HEK293 (cell line): ENCODE measurements around the gene TPM1.

Experiments
- CTCF ChIP-seq: fragments of 450-650 bp; formaldehyde crosslinking; IDR thresholded peaks from 2 replicates; pipeline ENCODE4 v1.5.1; 2016; ENCODE audit warnings: missing biosample characterization, missing genetic modification characterization
- GFI1B ChIP-seq: fragments of 450-650 bp; formaldehyde crosslinking; IDR thresholded peaks from 2 replicates; pipeline ENCODE4 v1.5.1; 2016; ENCODE audit warnings: missing biosample characterization, missing genetic modification characterization
- IKZF3 ChIP-seq: fragments of 450-650 bp; IDR thresholded peaks from 2 replicates; pipeline ENCODE4 v1.5.0; 2018; ENCODE audit warnings: missing biosample characterization, mild to moderate bottlenecking, missing genetic modification characterization, moderate library complexity
- PBX3 ChIP-seq: sonication (generic); formaldehyde crosslinking; IDR thresholded peaks from 2 replicates; pipeline ENCODE4 v1.8.1; 2022; ENCODE audit warnings: mild to moderate bottlenecking, moderate library complexity, missing genetic modification reagents
- PRDM10 ChIP-seq: fragments of 450-650 bp; formaldehyde crosslinking; IDR thresholded peaks from 2 replicates; pipeline ENCODE4 v1.5.1; 2016; ENCODE audit warnings: missing biosample characterization, missing genetic modification characterization
- ZBTB1 ChIP-seq: fragments of 450-650 bp; formaldehyde crosslinking; IDR thresholded peaks from 2 replicates; pipeline ENCODE4 v1.5.1; 2016; ENCODE audit warnings: missing biosample characterization, missing genetic modification characterization
- ZBTB17 ChIP-seq: fragments of 450-650 bp; formaldehyde crosslinking; IDR thresholded peaks from 2 replicates; pipeline ENCODE4 v1.5.1; 2016; ENCODE audit warnings: missing biosample characterization, missing genetic modification characterization
- ZBTB26 ChIP-seq: fragments of 450-650 bp; formaldehyde crosslinking; optimal IDR thresholded peaks from 2 replicates; pipeline ENCODE3; 2016; ENCODE audit warnings: missing biosample characterization, mild to moderate bottlenecking, missing genetic modification characterization
- ZBTB49 ChIP-seq: fragments of 450-650 bp; formaldehyde crosslinking; IDR thresholded peaks from 2 replicates; pipeline ENCODE4 v1.5.1; 2016; ENCODE audit warnings: missing biosample characterization, missing genetic modification characterization, low read depth
- ZIC2 ChIP-seq: fragments of 450-650 bp; formaldehyde crosslinking; IDR thresholded peaks from 2 replicates; pipeline ENCODE4 v1.5.1; 2016; ENCODE audit warnings: missing biosample characterization, missing genetic modification characterization
- ZNF221 ChIP-seq: fragments of 450-650 bp; formaldehyde crosslinking; IDR thresholded peaks from 2 replicates; pipeline ENCODE4 v1.5.1; 2017; ENCODE audit warnings: missing biosample characterization, missing genetic modification characterization, borderline replicate concordance
- ZNF324 ChIP-seq: fragments of 450-650 bp; formaldehyde crosslinking; IDR thresholded peaks from 2 replicates; pipeline ENCODE4 v1.5.1; 2016; ENCODE audit warnings: missing biosample characterization, missing genetic modification characterization
- ZNF341 ChIP-seq: fragments of 450-650 bp; formaldehyde crosslinking; IDR thresholded peaks from 2 replicates; pipeline ENCODE4; 2016; ENCODE audit warnings: low read depth, missing biosample characterization, missing genetic modification characterization
- ZNF362 ChIP-seq: fragments of 450-650 bp; formaldehyde crosslinking; IDR thresholded peaks from 2 replicates; pipeline ENCODE4 v1.5.1; 2016; ENCODE audit warnings: missing biosample characterization, missing genetic modification characterization
- ZNF433 ChIP-seq: fragments of 450-650 bp; formaldehyde crosslinking; IDR thresholded peaks from 2 replicates; pipeline ENCODE4 v1.5.1; 2016; ENCODE audit warnings: missing biosample characterization, missing genetic modification characterization, low read depth
- ZNF473 ChIP-seq: fragments of 450-650 bp; formaldehyde crosslinking; IDR thresholded peaks from 2 replicates; pipeline ENCODE4 v1.5.1; 2017; ENCODE audit warnings: missing biosample characterization, missing genetic modification characterization
- ZNF488 ChIP-seq: fragments of 450-650 bp; formaldehyde crosslinking; IDR thresholded peaks from 2 replicates; pipeline ENCODE4 v1.5.1; 2016; ENCODE audit warnings: missing biosample characterization, missing genetic modification characterization
- ZNF513 ChIP-seq: fragments of 450-650 bp; IDR thresholded peaks from 2 replicates; pipeline ENCODE4 v1.5.1; 2018; ENCODE audit warnings: missing biosample characterization, missing genetic modification characterization
- ZNF549 ChIP-seq: fragments of 450-650 bp; IDR thresholded peaks from 2 replicates; pipeline ENCODE4 v1.5.1; 2018; ENCODE audit warnings: missing biosample characterization, missing genetic modification characterization, mild to moderate bottlenecking, inconsistent platforms, moderate library complexity
- ZNF660 ChIP-seq: fragments of 450-650 bp; IDR thresholded peaks from 2 replicates; pipeline ENCODE4 v1.5.1; 2018; ENCODE audit warnings: missing biosample characterization, mild to moderate bottlenecking, missing genetic modification characterization
- ZNF707 ChIP-seq: fragments of 450-650 bp; formaldehyde crosslinking; IDR thresholded peaks from 2 replicates; pipeline ENCODE4 v1.5.1; 2016; ENCODE audit warnings: missing biosample characterization, missing genetic modification characterization
- ZSCAN18 ChIP-seq: fragments of 450-650 bp; formaldehyde crosslinking; IDR thresholded peaks from 2 replicates; pipeline ENCODE4 v1.5.1; 2016; ENCODE audit warnings: missing biosample characterization, missing genetic modification characterization

The TPM1 gene

GRCh38 chr15:63041974-63042876, at the start of gene TPM1 (continued):
- no peak for TF ChIP-seq ZSCAN18 (tag by site-specific recombination)
- 0 out of 2 replicates have a peak, but pooled peaks have one; percentile 3 for TF ChIP-seq PBX3 (CRISPR knock-in tag)
- no peak for TF ChIP-seq ZNF513 (tag by site-specific recombination)
- TF ChIP-seq ZBTB49 (tag by site-specific recombination) = no peak
- TF ChIP-seq ZNF660 (tag by site-specific recombination) = peak; percentile 22; the same call in 1 of the 2 replicates
- no peak for TF ChIP-seq ZNF473 (tag by site-specific recombination)
- no peak for TF ChIP-seq ZNF549 (tag by site-specific recombination)
- TF ChIP-seq ZBTB1 = no peak
- TF ChIP-seq ZBTB26 = peak; percentile 87
- no peak for TF ChIP-seq ZNF707
- TF ChIP-seq ZNF324 (tag by site-specific recombination) = no peak
- TF ChIP-seq ZNF341 (tag by site-specific recombination) = peak; percentile 85
- no peak for TF ChIP-seq ZNF362 (tag by site-specific recombination)
- TF ChIP-seq ZNF221 = no peak
- TF ChIP-seq ZBTB17 (tag by site-specific recombination) = no peak
- TF ChIP-seq CTCF (tag by site-specific recombination) = peak; percentile 54; the same call in 1 of the 2 replicates
- no peak for TF ChIP-seq ZNF433 (tag by site-specific recombination)
- no peak for TF ChIP-seq PRDM10 (tag by site-specific recombination)
- 0 out of 2 replicates have a peak, but pooled peaks have one; percentile 29 for TF ChIP-seq IKZF3
- TF ChIP-seq GFI1B (tag by site-specific recombination) = no peak
- TF ChIP-seq ZNF488 (tag by site-specific recombination) = no peak
- TF ChIP-seq ZIC2 = peak; percentile 79
